ENCODE data around the gene REN.

DNA sequence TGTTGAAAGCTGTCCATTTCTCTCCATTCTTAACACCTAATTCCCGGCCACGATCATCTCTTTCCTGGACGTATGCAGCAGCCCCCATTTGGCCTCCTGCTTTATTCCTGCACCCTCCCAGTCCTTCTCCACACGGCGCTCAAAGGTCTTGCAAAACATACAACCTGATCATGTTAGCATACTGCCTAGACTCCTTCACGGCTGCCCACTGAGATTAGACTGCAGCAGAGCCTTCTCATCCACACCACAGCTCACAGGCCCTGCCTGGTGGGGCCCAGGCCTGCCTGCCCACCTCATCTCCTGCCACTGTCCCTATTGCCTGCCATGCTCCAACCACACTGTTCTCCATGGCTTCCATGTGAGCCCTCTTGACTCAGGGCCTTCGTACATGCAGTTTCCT lies 44.9 kb upstream of the REN start:
- TF ChIP-seq POLR2A (IDR thresholded peaks at IDR 0.05) (no peak), CTCF (IDR thresholded peaks at IDR 0.05) (no peak)
